ENCODE data around the gene C10orf90. TPM values are rescaled to one million over a fixed set of nuclear protein-coding genes. Genes with fewer than 3 reads are reported as not detected.

Gene C10orf90
- total and polyA plus RNA-seq, 9 donors, result not detected

- Histone ChIP-seq H3K36me3 (no peaks in the 10 kb centered on the region), H3K27ac (no peak overlapping the region), H3K9me3 (no peaks in the 10 kb centered on the region), H3K4me1 (ENCODE audit: insufficient read depth) (peaks cover 2% of the 10 kb centered on the region), H3K27me3 (no peaks in the 10 kb centered on the region), H3K4me3 (no peak overlapping the region)
- DNase-seq, result no peak
- no peak for TF ChIP-seq POLR2A (IDR thresholded peaks at IDR 0.05)
- TF ChIP-seq EP300 (IDR thresholded peaks at IDR 0.05), result no peak
- TF ChIP-seq CTCF (IDR thresholded peaks at IDR 0.05), result no peak
- WGBS, 3 donors, result 90 to 93% (median 91%) methylated on average over 4 of the region's 4 CpGs
- intact Hi-C loops (cut with DNase I), result no loop called here
Measured at GRCh38 chr10:126393076-126393475, 277.4 kb downstream of the C10orf90 start.

DNA sequence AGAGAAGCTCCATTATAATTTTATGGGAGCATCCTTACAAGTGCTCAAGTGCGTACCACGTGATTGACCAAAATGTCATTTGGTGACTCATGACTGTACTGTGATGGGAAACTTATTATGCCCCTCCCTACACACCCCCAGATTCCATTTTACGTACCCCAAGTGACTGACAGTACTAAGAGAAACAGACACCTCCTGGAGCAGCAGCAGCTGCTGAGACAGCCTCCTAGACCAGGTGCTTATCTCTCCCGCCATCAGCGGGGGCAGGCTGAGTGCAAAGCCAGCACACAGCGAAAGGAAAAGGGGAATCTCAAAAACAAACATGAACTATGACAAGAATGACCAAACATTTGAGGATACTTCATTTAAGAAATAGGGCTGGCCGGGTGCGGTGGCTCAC, 278.0 kb downstream of the C10orf90 start:
- no peak overlapping the region for H3K4me3 ChIP-seq
- intact Hi-C loops (cut with DNase I), result no loop called here
- H3K4me1 ChIP-seq (ENCODE audit: insufficient read depth), result peaks cover 2% of the 10 kb centered on the region
- no peak overlapping the region for H3K27ac ChIP-seq
- no peaks in the 10 kb centered on the region for H3K9me3 ChIP-seq
- no peaks in the 10 kb centered on the region for H3K36me3 ChIP-seq
- DNase-seq, result no peak
- no peaks in the 10 kb centered on the region for H3K27me3 ChIP-seq
- TF ChIP-seq EP300 (IDR thresholded peaks at IDR 0.05) (no peak), CTCF (IDR thresholded peaks at IDR 0.05) (no peak), POLR2A (IDR thresholded peaks at IDR 0.05) (no peak)
- WGBS, 3 donors, result 74 to 85% (median 77%) methylated on average over 8 of the region's 8 CpGs

DNA sequence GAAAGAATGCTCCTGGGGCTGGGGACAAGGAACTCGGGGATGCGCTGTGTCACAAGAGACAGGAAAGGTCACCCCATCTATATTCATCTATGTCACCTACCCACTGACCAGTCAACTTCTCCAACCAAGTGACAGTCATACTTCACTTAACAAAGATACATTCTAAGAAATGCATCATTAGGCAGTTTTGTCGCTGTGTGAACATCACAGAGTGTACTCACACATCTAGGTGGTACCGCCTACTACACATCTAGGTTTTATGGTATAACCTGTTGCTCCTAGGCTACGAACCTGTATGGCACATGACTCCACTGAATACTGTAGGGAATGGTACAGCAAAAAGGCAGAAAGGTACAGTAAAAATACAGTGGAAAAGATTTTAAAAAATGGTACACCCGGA, 278.4 kb downstream of the C10orf90 start:
- Histone ChIP-seq H3K4me3 (no peak overlapping the region), H3K27ac (no peak overlapping the region), H3K9me3 (no peaks in the 10 kb centered on the region), H3K36me3 (no peaks in the 10 kb centered on the region), H3K4me1 (ENCODE audit: insufficient read depth) (peaks cover 2% of the 10 kb centered on the region), H3K27me3 (no peaks in the 10 kb centered on the region)
- 95 to 97% (median 96%) methylated on average over 6 of the region's 6 CpGs for WGBS, 3 donors
- no peak for TF ChIP-seq CTCF (IDR thresholded peaks at IDR 0.05)
- no peak for TF ChIP-seq POLR2A (IDR thresholded peaks at IDR 0.05)
- no peak for TF ChIP-seq EP300 (IDR thresholded peaks at IDR 0.05)
- intact Hi-C loops (cut with DNase I), result no loop called here
- no peak for DNase-seq

- H3K4me3 ChIP-seq, result no peak overlapping the region
- 21 to 41% (median 38%) methylated on average over 9 of the region's 9 CpGs for whole genome bisulfite sequencing, 3 donors
- H3K4me1 ChIP-seq (ENCODE audit: insufficient read depth), result peaks cover 2% of the 10 kb centered on the region
- peak in 1 of 5 donors; percentile 25 for DNase-seq
- intact Hi-C loops (cut with DNase I), result no loop called here
- H3K9me3 ChIP-seq, result no peaks in the 10 kb centered on the region
- TF ChIP-seq CTCF (IDR thresholded peaks at IDR 0.05) (no peak), EP300 (IDR thresholded peaks at IDR 0.05) (no peak), POLR2A (IDR thresholded peaks at IDR 0.05) (no peak)
- no peaks in the 10 kb centered on the region for H3K36me3 ChIP-seq
- H3K27me3 ChIP-seq, result no peaks in the 10 kb centered on the region
- peak overlapping the region in 1 of 2 donors; percentile 10 for H3K27ac ChIP-seq
Measured at GRCh38 chr10:126391192-126391885, 279.2 kb downstream of the C10orf90 start.

Data from ovary (tissue), 9 donors.